Measurements from ENCODE around the gene HCN3.

The HCN3 gene

GRCh38 chr1:155251566-155251965 lies 25.7 kb upstream of the HCN3 start:
- TF ChIP-seq CTCF (IDR thresholded peaks at IDR 0.05; ENCODE audit: insufficient read depth, missing control alignments), result no peak
- FAIRE-seq (no peak), DNase-seq (ENCODE audit: insufficient read length, low spot score) (no peak)

GRCh38 chr1:155253208-155253607 lies 24.1 kb upstream of the HCN3 start:
- DNase-seq (ENCODE audit: insufficient read length, low spot score), result no peak
- no peak for TF ChIP-seq CTCF (IDR thresholded peaks at IDR 0.05; ENCODE audit: insufficient read depth, missing control alignments)
- FAIRE-seq, result no peak

GRCh38 chr1:155253797-155254196 lies 23.5 kb upstream of the HCN3 start:
- FAIRE-seq (no peak), DNase-seq (ENCODE audit: insufficient read length, low spot score) (no peak)
- no peak for TF ChIP-seq CTCF (IDR thresholded peaks at IDR 0.05; ENCODE audit: insufficient read depth, missing control alignments)

GRCh38 chr1:155254228-155254713 lies 23.0 kb upstream of the HCN3 start:
- DNase-seq (ENCODE audit: insufficient read length, low spot score) (no peak), FAIRE-seq (no peak)
- no peak for TF ChIP-seq CTCF (IDR thresholded peaks at IDR 0.05; ENCODE audit: insufficient read depth, missing control alignments)

- DNase-seq (ENCODE audit: insufficient read length, low spot score) (no peak), FAIRE-seq (no peak)
- TF ChIP-seq CTCF (IDR thresholded peaks at IDR 0.05; ENCODE audit: insufficient read depth, missing control alignments), result no peak
Observed at GRCh38 chr1:155254714-155255242, 22.5 kb upstream of the HCN3 start.

- no peak for FAIRE-seq
- no peak for TF ChIP-seq CTCF (IDR thresholded peaks at IDR 0.05; ENCODE audit: insufficient read depth, missing control alignments)
- peak; percentile 99 for DNase-seq (ENCODE audit: insufficient read length, low spot score)
Observed at GRCh38 chr1:155255243-155256007, 21.8 kb upstream of the HCN3 start, which contains the start of gene ENTREP3. ENTREP3 (minus strand) TSS chr1:155255483; CDS start chr1:155254877, 606 bp downstream.

Measured in D721Med (cell line).